ENCODE data around the gene TBC1D32.
"Not testable (repeated sequence)": the region's sequence is repeated elsewhere in the genome, so short reads cannot be mapped to it uniquely, and the experiment has no call there.

Gene TBC1D32

DNA sequence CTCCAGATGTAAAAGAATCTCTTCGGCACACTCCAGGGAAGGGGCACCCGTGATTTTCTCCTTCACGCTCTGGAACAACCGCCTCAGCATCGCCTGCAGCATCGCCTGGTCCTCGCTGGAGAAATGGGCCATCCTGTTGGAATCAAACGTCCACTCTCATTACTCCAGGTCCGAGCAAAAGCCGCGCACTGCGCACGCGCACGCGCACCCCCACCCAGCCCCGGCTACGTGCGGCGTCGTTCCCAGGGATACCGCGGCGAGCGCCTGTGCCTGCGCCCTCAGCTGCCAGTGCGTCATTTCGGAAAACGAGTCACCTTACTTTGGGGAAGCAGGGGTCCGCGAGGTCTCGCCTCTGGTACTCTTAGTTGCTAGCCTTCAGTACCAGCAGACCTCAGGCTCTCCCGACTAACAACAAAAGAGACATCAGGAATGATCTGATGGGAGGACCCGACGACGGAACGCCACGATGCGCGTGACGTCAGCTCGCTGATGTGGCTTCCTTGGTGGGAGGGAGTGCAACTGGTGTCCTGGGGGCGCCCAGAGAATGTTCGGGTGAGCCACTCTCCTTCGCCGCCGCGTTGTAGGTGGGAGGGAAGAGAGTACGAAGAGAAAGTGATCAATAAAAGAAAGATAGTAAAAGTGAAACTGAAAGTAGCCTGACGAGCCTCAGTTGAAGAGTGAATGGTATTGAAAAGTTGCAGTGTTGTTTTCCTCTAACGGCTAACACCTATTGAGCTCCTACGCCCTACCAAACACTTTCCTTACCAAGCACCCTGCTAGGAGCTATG is at the start of gene TBC1D32:
TSS of gene TBC1D32 (minus strand) at position 182 of the 788 bp plus-strand sequence. CDS start at position 132, 50 bp downstream.
- DNase-seq (ENCODE audit: low spot score), result peak; percentile 92

DNA sequence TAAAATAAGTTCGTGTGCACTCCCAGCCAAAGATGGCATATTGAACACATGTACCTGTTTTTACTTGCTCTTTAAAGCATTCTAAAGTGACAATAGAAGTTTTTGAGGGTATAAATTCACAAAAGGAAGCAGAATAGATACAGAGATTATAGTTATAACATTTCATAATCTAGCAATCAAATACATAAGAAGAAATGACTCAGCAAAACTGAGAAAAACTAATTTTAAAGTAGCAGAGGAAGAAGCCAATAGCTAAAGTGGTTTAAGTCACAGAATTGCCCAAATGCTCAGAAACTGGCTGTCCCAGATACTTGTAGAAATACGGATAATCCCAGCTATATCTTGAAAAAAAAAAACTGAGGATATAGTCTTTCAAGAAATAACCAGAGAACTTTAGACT is 49.2 kb upstream of the TBC1D32 start:
- DNase-seq (ENCODE audit: low spot score), result no peak

DNA sequence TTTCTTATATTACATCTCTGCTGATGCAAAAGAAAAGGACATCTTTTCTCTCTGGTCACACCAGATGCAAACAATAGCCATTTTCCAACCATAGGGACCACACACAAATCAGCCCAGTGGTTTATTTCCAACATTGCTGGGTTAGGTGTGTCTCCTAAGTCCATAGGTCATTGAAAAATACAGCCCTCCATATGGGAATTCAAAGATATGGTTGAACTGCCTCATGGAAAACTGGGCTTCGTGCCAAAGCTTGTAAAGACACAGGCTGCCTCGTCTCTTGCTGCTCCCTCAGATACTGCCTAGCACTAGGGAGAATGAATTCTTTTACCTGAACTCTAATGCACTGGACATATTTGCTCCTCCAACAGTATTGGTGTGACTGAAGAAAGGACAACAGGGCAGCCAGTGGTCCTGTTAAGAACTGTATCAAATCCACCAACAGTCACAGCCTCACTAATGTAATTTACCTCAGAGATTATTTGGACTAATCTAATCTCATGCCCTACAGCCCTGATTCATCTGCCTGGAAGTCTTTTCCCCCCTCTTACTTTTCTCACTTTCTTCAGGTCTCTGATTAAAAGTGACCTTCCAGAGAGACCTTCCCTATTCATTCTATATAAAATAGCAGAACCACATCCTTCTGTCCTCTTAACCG is 48.3 kb upstream of the TBC1D32 start:
- no peak for DNase-seq (ENCODE audit: low spot score)

DNA sequence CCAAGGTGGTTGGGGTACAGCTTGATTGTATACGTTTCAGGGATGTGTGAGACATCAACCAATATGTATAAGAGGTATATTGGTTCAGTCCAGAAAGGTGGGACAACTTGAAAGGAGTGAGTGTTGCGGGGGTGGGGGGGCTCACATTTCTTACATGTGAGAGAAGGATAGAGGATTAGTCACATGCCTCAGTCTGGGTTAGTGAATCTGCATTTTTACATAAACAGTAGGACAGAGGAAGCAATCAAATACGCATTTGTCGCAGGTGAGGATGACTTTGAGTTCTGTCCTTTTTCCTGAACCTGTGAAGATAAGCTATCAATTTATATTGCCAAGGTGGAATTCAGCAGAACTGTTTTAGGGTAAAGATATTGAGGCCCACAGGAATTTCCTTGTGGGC is 42.1 kb upstream of the TBC1D32 start:
- no peak for DNase-seq (ENCODE audit: low spot score)

- not testable (repeated sequence) for DNase-seq (ENCODE audit: low spot score)
These were observed 39.9 kb upstream of the TBC1D32 start for GRCh38 chr6:121374219-121374618.

GRCh38 chr6:121365536-121366521 is 31.5 kb upstream of the TBC1D32 start:
- DNase-seq (ENCODE audit: low spot score), result no peak

GRCh38 chr6:121356575-121356974 is 22.3 kb upstream of the TBC1D32 start:
- no peak for DNase-seq (ENCODE audit: low spot score)

- no peak for DNase-seq (ENCODE audit: low spot score)
These were observed 20.5 kb upstream of the TBC1D32 start for GRCh38 chr6:121354764-121355163.

GRCh38 chr6:121352941-121353340 is 18.7 kb upstream of the TBC1D32 start:
- no peak for DNase-seq (ENCODE audit: low spot score)

GRCh38 chr6:121351916-121352315 is 17.6 kb upstream of the TBC1D32 start:
- DNase-seq (ENCODE audit: low spot score), result no peak

GRCh38 chr6:121349596-121349995 is 15.3 kb upstream of the TBC1D32 start:
- DNase-seq (ENCODE audit: low spot score), result no peak

GRCh38 chr6:121347484-121347883 is 13.2 kb upstream of the TBC1D32 start:
- no peak for DNase-seq (ENCODE audit: low spot score)

DNA sequence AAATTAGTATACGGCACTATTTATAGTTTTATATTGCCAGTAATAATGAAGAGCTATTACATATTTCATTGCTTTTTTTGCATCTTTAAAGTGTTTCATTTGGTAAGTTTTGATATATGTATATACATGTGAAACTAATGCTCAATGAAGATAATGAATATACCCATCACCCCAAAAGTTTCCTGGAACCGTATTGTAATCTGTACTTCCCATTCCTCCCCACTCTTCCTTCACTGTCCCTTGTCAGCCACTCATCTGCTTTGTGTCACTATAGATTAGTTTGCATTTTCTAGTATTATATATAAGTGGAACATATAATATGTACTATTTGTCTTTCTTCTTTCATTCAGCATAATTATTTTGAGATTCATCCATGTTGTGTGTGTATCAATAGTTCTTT is 10.3 kb upstream of the TBC1D32 start:
- DNase-seq (ENCODE audit: low spot score), result no peak

DNA sequence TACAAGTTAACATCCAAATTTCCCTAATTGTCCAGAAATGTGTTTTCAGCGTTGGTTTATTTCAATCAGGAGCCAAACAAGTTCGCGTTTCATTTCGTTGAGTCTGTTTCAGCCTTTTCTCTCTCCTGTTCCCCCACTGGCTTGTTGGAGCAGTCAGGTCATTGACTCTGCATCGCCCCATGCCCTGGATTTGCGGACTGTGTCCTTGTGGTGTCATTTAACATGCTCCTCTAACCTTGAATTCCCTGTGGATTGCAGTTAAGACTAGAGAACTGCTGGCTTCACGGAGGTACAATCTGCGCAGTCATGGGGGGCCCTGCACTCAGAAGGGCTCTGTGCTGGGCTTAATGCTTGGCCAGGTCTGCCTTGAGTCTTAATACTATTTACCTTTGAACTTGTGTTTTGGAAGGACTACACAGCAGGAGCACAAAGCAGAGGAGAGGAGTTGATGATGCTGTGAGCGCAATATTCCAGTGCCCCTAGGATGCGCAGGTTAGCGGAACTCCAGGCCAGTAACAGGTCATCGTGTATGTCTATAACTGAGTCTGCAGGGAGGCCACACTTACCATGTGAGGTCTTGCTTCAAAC is 5.5 kb upstream of the TBC1D32 start:
- DNase-seq (ENCODE audit: low spot score), result no peak

GRCh38 chr6:121338956-121339355 is 4.7 kb upstream of the TBC1D32 start:
- no peak for DNase-seq (ENCODE audit: low spot score)

DNA sequence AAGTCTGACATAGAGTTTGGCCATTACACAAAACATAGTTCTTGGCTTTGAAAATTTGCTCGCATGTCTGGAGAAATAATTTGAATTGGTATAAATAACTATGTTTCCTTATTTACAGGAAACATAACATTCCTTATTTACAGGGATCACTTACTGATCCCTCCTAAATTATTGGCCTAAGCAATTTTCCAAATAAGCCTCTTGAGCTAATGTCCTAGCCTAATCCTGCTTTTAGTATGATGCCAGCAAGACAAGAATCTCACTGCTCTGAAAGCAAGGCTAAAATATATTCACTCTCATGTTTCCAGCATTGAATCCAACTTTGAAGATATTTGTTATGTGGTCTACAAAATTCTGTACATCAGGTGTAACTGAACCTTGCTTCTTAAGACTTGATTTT is 4.1 kb upstream of the TBC1D32 start:
- no peak for DNase-seq (ENCODE audit: low spot score)

DNA sequence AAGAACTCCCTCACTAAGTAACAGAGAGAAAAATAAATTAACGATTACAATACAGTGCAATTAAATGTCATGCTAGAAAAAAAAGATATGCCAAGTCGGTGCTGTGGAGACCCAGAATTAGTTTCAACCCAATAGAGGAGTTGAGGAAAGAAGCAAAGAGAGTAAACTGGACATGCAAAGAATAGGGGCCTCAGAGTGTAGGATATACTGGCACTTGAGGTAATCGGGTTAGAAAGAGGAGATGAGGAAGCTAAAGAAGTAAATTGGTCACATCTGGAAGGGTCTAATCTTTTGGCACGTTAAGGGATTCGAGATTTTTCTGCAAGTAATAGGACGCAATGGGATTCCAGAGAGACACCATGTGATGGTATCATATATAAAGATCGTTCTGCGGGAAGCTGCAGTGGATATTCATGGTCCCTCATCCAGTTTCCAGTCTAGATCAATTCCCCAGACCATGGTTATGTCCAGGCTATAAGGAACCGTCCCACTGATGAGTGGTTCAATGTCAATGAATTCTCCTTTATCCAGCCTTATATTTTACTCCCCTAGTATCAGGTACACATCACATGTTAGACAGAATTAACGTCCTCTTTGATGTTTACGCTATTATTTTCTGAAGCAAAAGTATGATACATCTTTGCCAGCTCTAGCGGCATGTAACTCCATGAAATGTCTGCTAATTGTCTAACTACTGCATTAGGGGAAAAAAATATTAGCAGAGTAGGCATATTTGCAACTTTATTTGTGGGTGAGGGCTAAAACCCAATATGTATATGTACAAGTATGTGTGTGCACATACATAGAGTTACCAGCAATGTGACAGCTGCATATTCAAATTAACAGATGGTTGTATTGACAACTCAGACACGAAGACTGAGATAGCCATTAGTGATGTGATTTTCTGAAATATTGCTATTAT is 1.1 kb upstream of the TBC1D32 start:
- peak; percentile 3 for DNase-seq (ENCODE audit: low spot score)

DNA sequence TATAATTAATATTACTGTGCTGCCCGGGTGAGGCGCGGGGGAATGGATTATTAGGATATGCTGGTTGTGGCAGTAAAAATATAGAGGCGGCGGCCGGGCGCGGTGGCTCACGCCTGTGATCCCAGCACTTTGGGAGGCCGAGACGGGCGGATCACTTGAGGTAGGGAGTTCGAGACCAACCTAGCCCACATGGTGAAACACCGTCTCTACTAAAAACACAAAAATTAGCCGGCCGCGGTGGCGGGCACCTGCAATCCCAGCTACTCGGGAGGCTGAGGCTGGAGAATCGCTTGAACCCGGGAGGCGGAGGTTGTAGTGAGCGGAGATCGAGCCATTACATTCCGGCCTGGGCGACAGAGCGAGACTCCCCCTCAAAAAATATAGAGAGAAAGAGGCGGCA is 586 bp downstream of the TBC1D32 start:
- DNase-seq (ENCODE audit: low spot score), result not testable (repeated sequence)

DNA sequence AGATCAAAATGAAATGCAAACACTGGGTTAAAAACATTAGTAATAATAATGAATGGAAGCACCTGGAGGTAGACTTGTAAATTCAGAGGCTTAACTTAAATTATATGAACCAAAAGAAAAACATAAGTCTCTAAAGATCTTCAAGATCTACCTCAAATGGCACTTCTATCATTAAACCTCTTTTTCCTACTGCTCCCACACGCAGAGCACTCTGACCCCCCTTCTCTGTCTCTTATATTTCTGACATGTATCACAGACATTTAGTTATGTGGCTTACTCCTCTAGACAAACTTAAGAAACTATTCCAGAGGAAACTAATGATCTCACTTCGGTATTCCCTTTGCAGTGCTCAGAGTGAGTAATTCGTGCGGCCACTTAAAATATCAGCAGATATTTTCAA is 1.1 kb downstream of the TBC1D32 start:
- DNase-seq (ENCODE audit: low spot score), result no peak

DNA sequence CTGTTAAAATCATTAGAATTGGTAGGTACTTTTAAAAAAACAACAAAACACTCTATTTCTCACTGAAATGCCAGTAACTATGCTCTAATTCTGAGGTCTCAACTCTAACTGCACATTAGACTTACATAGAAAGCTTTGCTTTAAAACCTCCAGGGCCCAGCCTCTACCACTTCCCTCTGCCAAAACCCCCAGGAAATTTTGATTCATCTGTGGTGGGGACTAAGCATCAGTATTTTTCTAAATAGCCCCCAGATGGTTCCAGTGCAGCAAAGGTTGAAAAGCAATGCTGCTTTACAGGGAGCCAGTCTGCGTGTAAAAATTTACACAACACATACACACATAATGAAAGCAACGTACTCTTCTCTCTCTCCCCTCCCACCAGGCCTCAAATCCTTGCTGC is 3.8 kb downstream of the TBC1D32 start:
- DNase-seq (ENCODE audit: low spot score), result no peak

DNA sequence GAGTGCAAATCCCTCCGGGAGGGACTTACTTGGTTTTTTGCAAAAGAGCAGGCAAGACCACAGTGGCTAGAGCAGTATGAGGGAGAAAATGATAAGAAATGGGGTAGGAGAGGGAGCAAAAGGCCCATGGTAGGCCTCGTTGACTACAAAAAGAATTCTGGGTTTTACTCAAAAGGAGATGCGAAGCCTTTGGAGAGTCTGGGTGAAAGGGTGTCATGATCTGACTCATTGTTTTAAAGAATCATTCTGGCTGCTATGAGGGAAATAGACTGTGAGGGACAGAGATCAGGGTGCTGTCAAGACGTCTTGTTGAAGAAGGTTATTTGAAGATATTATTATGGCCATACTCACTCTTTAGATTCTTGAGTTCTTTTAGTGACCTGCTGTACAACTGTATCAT is 13.0 kb downstream of the TBC1D32 start:
- DNase-seq (ENCODE audit: low spot score), result no peak
